Mammary epithelial cell (primary cell): ENCODE data around the gene SLC25A36.

Source experiments
- CTCF ChIP-seq, 2 donors: IDR thresholded peaks in 1 of 2; conservative IDR thresholded peaks in 1 of 2; 2 replicates each; pipeline ENCODE4 v1.5.1; 2011 to 2012; ENCODE audit warnings: inconsistent platforms in 2 of 2, low read length in 2 of 2, mild to moderate bottlenecking in 2 of 2, control low read depth in 1 of 2, low read depth in 1 of 2; ENCODE audit not compliant: insufficient read depth in 1 of 2; ENCODE audit errors: extremely low read depth in 1 of 2
- EZH2 ChIP-seq: IDR thresholded peaks from 2 replicates; pipeline ENCODE4 v1.6.1; 2012; ENCODE audit warnings: low read length, inconsistent platforms, borderline replicate concordance

GRCh38 chr3:140972833-140973232 is 31.2 kb downstream of the SLC25A36 start:
- TF ChIP-seq CTCF (conservative IDR thresholded peaks at IDR 0.05 in 1 of 2, IDR thresholded peaks at IDR 0.05 in 1 of 2; ENCODE audit: extremely low read depth in 1 of 2, insufficient read depth in 1 of 2, low read depth in 1 of 2, low read length in 2 of 2) (peak; percentile 31 to 41), EZH2 (no peak)
